Anterior cingulate cortex (tissue), 58 donors: ENCODE measurements around the gene CELSR2.
"Not testable (repeated sequence)": the region's sequence is repeated elsewhere in the genome, so short reads cannot be mapped to it uniquely, and the experiment has no call there.

ENCODE experiments used
- DNase-seq, 58 donors: peaks; one replicate each; lab custom pipeline; 2025; lab: John Stamatoyannopoulos, UW

CELSR2 gene

GRCh38 chr1:109298666-109299557 is 49.6 kb downstream of the CELSR2 start:
- peak in 42 of 58 donors; percentile 24 to 80 (median 58) for DNase-seq

GRCh38 chr1:109299558-109300343 is 50.4 kb downstream of the CELSR2 start:
- DNase-seq, result peak in 53 of 58 donors; percentile 39 to 92 (median 77)

- DNase-seq, result no peak
Measured at GRCh38 chr1:109300650-109301151, 51.4 kb downstream of the CELSR2 start.

- no peak for DNase-seq
Measured at GRCh38 chr1:109301874-109302273, 52.5 kb downstream of the CELSR2 start.

- DNase-seq, result peak in 51 of 58 donors; percentile 31 to 93 (median 75)
Measured at GRCh38 chr1:109304226-109304920, 55.0 kb downstream of the CELSR2 start.

GRCh38 chr1:109305991-109306390 is 56.7 kb downstream of the CELSR2 start:
- not testable (repeated sequence) for DNase-seq

- peak in 5 of 58 donors; percentile 26 to 38 (median 36) for DNase-seq
Measured at GRCh38 chr1:109306832-109307273, 57.5 kb downstream of the CELSR2 start, which contains the start of gene MYBPHL. MYBPHL (minus strand) TSS chr1:109307011; CDS start chr1:109306991, 20 bp downstream.

GRCh38 chr1:109307274-109308021 is 58.1 kb downstream of the CELSR2 start:
- DNase-seq, result peak in 31 of 58 donors; percentile 13 to 59 (median 41)

GRCh38 chr1:109309347-109309746 is 60.0 kb downstream of the CELSR2 start:
- no peak for DNase-seq

GRCh38 chr1:109312246-109312645 is 62.9 kb downstream of the CELSR2 start:
- DNase-seq, result peak in 3 of 58 donors; percentile 25 to 50 (median 41)

GRCh38 chr1:109312978-109313775 is 63.8 kb downstream of the CELSR2 start:
- peak in 51 of 58 donors; percentile 22 to 93 (median 73) for DNase-seq

GRCh38 chr1:109314795-109315194 is 65.5 kb downstream of the CELSR2 start:
- no peak for DNase-seq

- no peak for DNase-seq
Measured at GRCh38 chr1:109315288-109315687, 65.9 kb downstream of the CELSR2 start.

- DNase-seq, result no peak
Measured at GRCh38 chr1:109316506-109316905, 67.2 kb downstream of the CELSR2 start.

- no peak for DNase-seq
Measured at GRCh38 chr1:109319114-109319513, 69.8 kb downstream of the CELSR2 start.

GRCh38 chr1:109322974-109323373 is 73.6 kb downstream of the CELSR2 start:
- peak in 20 of 58 donors; percentile 13 to 81 (median 40) for DNase-seq
